Spleen (tissue), 11 donors: ENCODE data around the gene VSIG2. TPM values are rescaled to one million over a fixed set of nuclear protein-coding genes. Genes with fewer than 3 reads are reported as not detected.
A peak's percentile ranks its signal among the peaks of the same experiment; 100 is the strongest.

ENCODE experiments used
- DNase-seq: peaks from one replicate; pipeline ENCODE4 v3.0.0-alpha.2; 2020
- H3K27ac ChIP-seq, 8 donors: fragments of 200-600 bp; sonication (generic) in 7 of 8; 1 replicate in 4 of 8; 2 replicates in 4 of 8; pipeline versions ENCODE4 v1.5.0 to v1.8.0; 2016 to 2021; ENCODE audit warnings: inconsistent platforms in 4 of 8, mild to moderate bottlenecking in 4 of 8, moderate library complexity in 1 of 8
- H3K27me3 ChIP-seq, 7 donors: fragments of 200-600 bp; sonication (generic) in 6 of 7; replicated peaks in 1 of 7; 1 replicate in 4 of 7; 2 replicates in 3 of 7; pipeline versions ENCODE4 v1.5.0 to v1.8.0; 2016 to 2021; ENCODE audit warnings: inconsistent platforms in 3 of 7, mild to moderate bottlenecking in 1 of 7
- H3K36me3 ChIP-seq, 6 donors: fragments of 200-600 bp; sonication (generic) in 5 of 6; 1 replicate in 4 of 6; 2 replicates in 2 of 6; pipeline versions ENCODE4 v1.5.0 to v1.8.0; 2016 to 2021; ENCODE audit warnings: inconsistent platforms in 2 of 6
- H3K4me1 ChIP-seq, 6 donors: fragments of 200-600 bp; sonication (generic) in 5 of 6; 1 replicate in 3 of 6; 2 replicates in 3 of 6; pipeline versions ENCODE4 v1.5.0 to v1.8.0; 2016 to 2021; ENCODE audit warnings: inconsistent platforms in 3 of 6
- H3K4me3 ChIP-seq, 8 donors: fragments of 200-600 bp; sonication (generic) in 7 of 8; 1 replicate in 4 of 8; 2 replicates in 4 of 8; pipeline versions ENCODE4 v1.5.0 to v1.8.0; 2016 to 2021; ENCODE audit warnings: inconsistent platforms in 4 of 8, mild to moderate bottlenecking in 4 of 8, moderate library complexity in 2 of 8
- H3K9me3 ChIP-seq, 8 donors: fragments of 200-600 bp; sonication (generic) in 7 of 8; 1 replicate in 4 of 8; 2 replicates in 4 of 8; pipeline versions ENCODE4 v1.5.0 to v1.8.0; 2016 to 2021; ENCODE audit warnings: inconsistent platforms in 4 of 8
- CTCF ChIP-seq, 11 experiments: fragments of 200-600 bp in 7 of 11; fragments of 450-650 bp in 4 of 11; sonication (generic) in 4 of 11; IDR thresholded peaks in 8 of 11; conservative IDR thresholded peaks in 3 of 11; 1 replicate in 7 of 11; 2 replicates in 4 of 11; pipeline versions ENCODE4 v1.4.0 to v1.8.0; 2016 to 2021; ENCODE audit warnings: antibody characterized with exemption in 11 of 11, inconsistent platforms in 4 of 11, mild to moderate bottlenecking in 1 of 11
- POLR2A ChIP-seq, 3 donors: fragments of 450-650 bp; IDR thresholded peaks; one replicate each; pipeline ENCODE4 v1.5.1; 2017; ENCODE audit warnings: antibody characterized with exemption in 3 of 3, mild to moderate bottlenecking in 1 of 3
- POLR2AphosphoS5 ChIP-seq, 3 donors: sonication (generic); formaldehyde crosslinking; IDR thresholded peaks; one replicate each; pipeline ENCODE4 v1.5.1; 2017; ENCODE audit warnings: antibody characterized with exemption in 3 of 3
- WGBS, 5 donors: extraction: QIAGEN DNeasy Blood & Tissue Kit in 3 of 5; methylation state at CpG; one replicate each; pipeline versions ENCODE4 v1.1.5 to v1.1.7; 2013 to 2018; 5-methylcytosine and 5-hydroxymethylcytosine counted together
- intact Hi-C: fragments of 100-400 bp; cut with DNase I; formaldehyde crosslinking; loops from one replicate; pipeline ENCODE4 v1.15.0; 2023; ENCODE audit warnings: low total_unique reads
- polyA plus RNA-seq, 3 donors: library from polyadenylated mRNA; stranded (reverse); fragments of 200-250 nt; gene quantifications; one replicate each; pipeline ENCODE4 v1.2.1, GENCODE V29; 2013
- total RNA-seq, 7 donors: library from RNA; depleted of rRNA in 3 of 7; stranded (reverse); fragments of >200 nt in 3 of 7; fragmentation: NEBNext Ultra II Directional in 4 of 7; extraction: Animal tissue kit (Norgen Biotek cat#: 25700) in 4 of 7; gene quantifications; one replicate each; pipeline versions ENCODE4 v1.1.0 to v1.2.1, GENCODE V29; 2016 to 2021
- donor health status: healthy with polysubstance abuse.
- donor health status: DM: no; HTN: no; CAD: no; lungs with moderate emphysema.
- donor health status: DM: no; HTN: no; CAD: no.
- donor health status: Bipolar disorder and iron deficiency.
- donor health status: healthy.
- donor health status: DM: no; HTN: no; CAD: no.
- donor health status: DM: yes; HTN: yes; CAD: no.

VSIG2 gene
- total and polyA plus RNA-seq, 10 donors = 0.43 to 2.1 (median 1.2) TPM; not detected in 3

- intact Hi-C loops = no loop called here
- Histone ChIP-seq H3K27me3 (peaks cover 0 to 6% (median 0%) of the 10 kb centered on the region in 7 donors), H3K27ac (peak overlapping the region; percentile 97 to 100 (median 98)), H3K4me3 (peak overlapping the region; percentile 65 to 99 (median 96)), H3K4me1 (peaks cover 12 to 60% (median 39%) of the 10 kb centered on the region in 6 donors), H3K36me3 (no peaks in the 10 kb centered on the region), H3K9me3 (no peaks in the 10 kb centered on the region)
- WGBS, 5 donors = 4 to 6% (median 5%) methylated on average over 8 of the region's 8 CpGs
- no peak for DNase-seq
- TF ChIP-seq CTCF (IDR thresholded peaks at IDR 0.05 in 8 of 11, conservative IDR thresholded peaks at IDR 0.05 in 3 of 11) (no peak), POLR2A (IDR thresholded peaks at IDR 0.05) (no peak)
Observed at GRCh38 chr11:124798991-124799347, 46.9 kb upstream of the VSIG2 start.

- 86 to 89% (median 88%) methylated on average over 3 of the region's 3 CpGs for WGBS, 5 donors
- H3K4me3 ChIP-seq = no peak overlapping the region
- no peak for DNase-seq
- H3K27ac ChIP-seq = no peak overlapping the region
- intact Hi-C loops = no loop called here
- no peaks in the 10 kb centered on the region for H3K9me3 ChIP-seq
- H3K36me3 ChIP-seq = no peaks in the 10 kb centered on the region
- H3K4me1 ChIP-seq = peaks cover 12 to 77% (median 45%) of the 10 kb centered on the region in 6 donors
- no peak for TF ChIP-seq POLR2A (IDR thresholded peaks at IDR 0.05)
- TF ChIP-seq CTCF (IDR thresholded peaks at IDR 0.05 in 8 of 11, conservative IDR thresholded peaks at IDR 0.05 in 3 of 11) = no peak
- TF ChIP-seq POLR2AphosphoS5 (IDR thresholded peaks at IDR 0.05) = no peak
- peaks cover 0 to 6% (median 0%) of the 10 kb centered on the region in 7 donors for H3K27me3 ChIP-seq
Observed at GRCh38 chr11:124796312-124796711, 44.3 kb upstream of the VSIG2 start.

- Histone ChIP-seq H3K36me3 (no peaks in the 10 kb centered on the region), H3K4me3 (no peak overlapping the region), H3K27me3 (no peaks in the 10 kb centered on the region), H3K9me3 (no peaks in the 10 kb centered on the region), H3K4me1 (peaks cover 6 to 62% (median 29%) of the 10 kb centered on the region in 6 donors), H3K27ac (no peak overlapping the region)
- DNase-seq = no peak
- TF ChIP-seq CTCF (IDR thresholded peaks at IDR 0.05 in 8 of 11, conservative IDR thresholded peaks at IDR 0.05 in 3 of 11) (peak in 9 of 11 experiments; percentile 26 to 69 (median 65)), POLR2AphosphoS5 (IDR thresholded peaks at IDR 0.05) (no peak), POLR2A (IDR thresholded peaks at IDR 0.05) (no peak)
- intact Hi-C loops = no loop called here
- WGBS, 5 donors = 80 to 96% (median 83%) methylated on average over 2 of the region's 2 CpGs
Observed at GRCh38 chr11:124793466-124794278, 41.6 kb upstream of the VSIG2 start.

- Histone ChIP-seq H3K27ac (no peak overlapping the region), H3K27me3 (no peaks in the 10 kb centered on the region), H3K4me3 (no peak overlapping the region), H3K4me1 (peaks cover 0 to 43% (median 14%) of the 10 kb centered on the region in 6 donors), H3K9me3 (no peaks in the 10 kb centered on the region), H3K36me3 (no peaks in the 10 kb centered on the region)
- WGBS, 5 donors = 75 to 87% (median 85%) methylated on average over 4 of the region's 4 CpGs
- TF ChIP-seq CTCF (IDR thresholded peaks at IDR 0.05 in 8 of 11, conservative IDR thresholded peaks at IDR 0.05 in 3 of 11) (no peak), POLR2AphosphoS5 (IDR thresholded peaks at IDR 0.05) (no peak), POLR2A (IDR thresholded peaks at IDR 0.05) (no peak)
- intact Hi-C loops = no loop called here
- DNase-seq = no peak
Observed at GRCh38 chr11:124791626-124792341, 39.7 kb upstream of the VSIG2 start.
